ENCODE results near the gene CALML6.

The CALML6 gene

DNA sequence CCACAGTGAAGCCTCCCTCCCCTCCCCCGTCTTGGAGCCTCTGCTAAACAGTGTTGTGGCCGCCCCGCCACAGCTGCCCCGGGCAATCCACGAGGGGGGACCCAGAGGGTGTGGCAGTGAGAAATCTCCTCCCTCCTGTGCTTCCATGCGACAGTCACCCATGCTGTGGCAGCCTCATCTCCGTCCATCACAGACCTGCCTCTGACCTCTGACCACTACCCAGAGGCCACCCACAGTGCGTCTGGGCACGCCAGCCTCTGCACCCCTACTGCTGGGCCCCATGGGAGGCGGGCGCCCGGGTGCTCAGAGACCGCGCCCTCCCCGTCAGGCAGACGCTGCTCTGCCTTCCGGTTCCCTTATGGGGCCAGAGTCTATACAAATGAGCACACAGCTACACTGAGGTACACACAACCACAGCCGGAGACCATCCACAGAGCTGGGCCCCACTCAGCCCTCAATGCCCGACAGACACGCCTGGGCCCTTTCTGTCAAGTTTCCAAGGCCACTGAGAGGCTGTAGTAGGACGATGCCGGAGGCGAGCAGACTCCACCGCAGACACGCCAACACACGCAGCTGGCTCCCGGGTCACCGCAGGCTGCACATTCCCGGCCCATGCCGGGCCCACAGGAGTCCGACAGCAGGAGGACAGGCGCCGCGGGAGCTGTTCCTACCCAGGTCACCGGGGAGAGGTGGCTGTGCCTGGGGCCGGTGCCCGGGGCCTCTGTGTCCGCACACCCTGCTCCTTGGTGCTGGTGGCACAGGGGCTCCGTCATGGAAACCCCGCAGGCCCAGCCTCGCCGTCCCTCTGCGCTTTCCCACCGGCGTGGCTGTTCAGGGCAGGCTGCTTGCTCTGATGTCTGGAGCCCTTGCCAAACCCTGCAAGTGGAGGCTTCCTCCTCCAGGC is 27.9 kb downstream of the CALML6 start:
- DNase-seq (ENCODE audit: low spot score), result no peak

DNA sequence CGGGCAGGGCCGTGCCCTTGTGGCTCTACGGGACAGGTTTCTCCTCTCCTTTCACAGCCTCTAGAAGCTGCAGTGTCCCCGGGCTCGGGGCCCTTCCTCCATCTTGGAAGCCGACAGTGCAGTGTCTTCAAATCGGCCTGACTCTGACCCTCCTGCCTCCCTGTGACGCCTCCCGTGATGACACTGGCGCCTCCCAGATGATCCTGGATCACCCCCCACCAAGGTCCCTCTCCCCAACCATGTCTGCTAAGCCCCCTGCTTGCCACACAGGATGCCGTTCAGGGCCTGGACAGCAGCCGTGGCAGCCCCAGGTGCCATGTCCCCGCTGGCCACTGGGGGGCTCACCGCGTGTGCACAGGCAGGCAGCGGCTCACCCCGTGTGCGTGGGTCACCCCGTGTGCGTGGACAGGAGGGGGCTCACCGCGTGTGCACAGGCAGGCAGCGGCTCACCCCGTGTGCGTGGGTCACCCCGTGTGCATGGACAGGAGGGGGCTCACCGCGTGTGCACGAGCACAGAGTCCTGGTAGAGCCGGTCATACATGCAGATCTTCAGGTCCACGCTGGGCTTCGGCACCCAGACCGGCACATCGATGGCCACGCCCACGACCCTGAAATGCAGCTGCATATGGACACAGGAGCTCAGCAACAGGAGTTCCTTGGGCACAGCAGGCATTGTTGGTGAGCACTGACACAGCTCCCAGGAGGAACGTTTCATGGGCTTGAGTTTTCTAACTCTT is 28.9 kb downstream of the CALML6 start:
- DNase-seq (ENCODE audit: low spot score), result peak; percentile 83

DNA sequence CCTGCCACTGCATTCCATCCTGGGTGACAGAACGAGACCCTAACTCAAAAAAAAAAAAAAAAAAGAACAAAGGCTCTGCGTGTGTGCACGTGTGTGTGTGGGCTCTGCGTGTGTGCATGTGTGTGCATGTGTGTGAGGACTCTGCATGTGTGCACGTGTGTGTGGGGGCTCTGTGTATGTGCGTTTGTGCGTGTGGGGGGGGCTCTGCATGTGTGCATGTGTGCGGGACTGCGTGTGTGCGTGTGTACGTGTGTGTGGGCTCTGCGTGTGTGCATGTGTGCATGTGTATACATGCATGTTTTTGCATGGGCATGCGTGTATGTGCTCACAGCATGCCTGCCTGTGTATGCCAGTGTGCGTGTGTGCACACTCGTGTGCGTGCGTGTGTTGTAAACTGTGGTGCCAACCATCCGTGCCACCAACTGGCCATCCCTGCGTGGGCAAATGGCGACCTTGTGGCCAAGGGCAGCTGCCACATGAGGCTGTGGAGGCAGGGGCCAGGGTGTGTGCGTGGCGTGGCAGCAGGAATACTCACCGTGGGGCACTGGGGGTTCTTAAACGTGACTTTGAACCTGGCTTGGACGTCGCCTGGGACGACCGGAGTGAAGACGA is 30.8 kb downstream of the CALML6 start:
- DNase-seq (ENCODE audit: low spot score), result no peak

DNA sequence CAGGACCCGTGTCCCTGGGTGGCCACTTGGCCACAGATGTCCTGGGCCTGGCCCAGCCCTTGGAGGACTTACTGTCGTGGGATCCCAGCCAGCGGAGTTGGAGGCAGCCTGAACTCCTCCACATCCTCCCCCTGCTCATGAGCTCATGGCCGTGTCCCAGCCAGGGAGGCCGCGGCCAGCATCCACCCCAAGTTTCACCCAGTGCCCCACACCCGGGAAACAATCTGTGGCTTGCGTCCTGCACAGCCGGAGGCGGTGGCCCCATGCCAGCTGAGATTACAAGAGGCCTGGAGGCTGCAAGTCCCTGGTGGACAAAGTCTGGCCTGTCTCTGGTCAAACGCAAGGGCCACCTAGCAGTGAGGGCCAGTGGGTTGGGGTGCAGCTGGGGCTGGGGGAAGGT is 31.5 kb downstream of the CALML6 start:
- no peak for DNase-seq (ENCODE audit: low spot score)

- DNase-seq (ENCODE audit: low spot score), result no peak
Observed at GRCh38 chr1:1947493-1947892, 32.4 kb downstream of the CALML6 start.

DNA sequence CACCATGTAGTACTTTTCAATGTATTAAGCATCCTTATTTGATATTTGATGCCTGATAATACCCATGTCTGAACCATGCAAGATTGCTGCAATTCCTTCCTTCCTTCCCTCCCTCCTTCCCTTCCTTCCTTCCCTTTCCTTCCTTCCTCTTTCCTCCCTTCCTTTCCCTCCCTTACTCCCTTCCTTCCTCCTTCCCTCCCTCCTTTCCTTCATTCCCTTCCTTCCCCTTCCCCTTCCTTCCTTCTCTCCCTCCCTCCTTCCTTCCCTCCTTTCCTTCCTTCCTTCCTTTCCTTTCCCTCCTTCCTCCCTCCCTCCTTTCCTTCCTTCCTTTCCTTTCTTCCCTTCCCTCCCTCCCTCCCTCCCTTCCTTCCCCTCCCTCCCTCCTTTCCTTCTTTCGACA is 33.7 kb downstream of the CALML6 start:
- no peak for DNase-seq (ENCODE audit: low spot score)

DNA sequence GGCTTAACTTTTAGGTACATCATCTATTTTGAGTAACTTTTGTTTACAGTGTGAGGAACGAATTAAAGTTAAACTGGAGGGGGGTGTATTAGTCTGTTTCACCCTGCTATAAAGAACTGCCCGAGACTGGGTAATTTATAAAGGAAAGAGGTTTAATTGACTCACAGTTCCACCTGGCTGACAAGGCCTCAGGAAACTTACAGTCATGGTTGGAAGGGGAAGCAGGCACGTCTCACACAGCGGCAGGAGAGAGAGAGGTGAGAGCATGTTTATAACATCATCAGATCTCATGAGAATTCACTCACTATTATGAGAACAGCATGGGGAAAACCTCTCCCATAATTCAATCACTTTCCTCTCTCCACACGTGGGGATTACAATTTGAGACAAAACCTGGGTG is 35.9 kb downstream of the CALML6 start:
- DNase-seq (ENCODE audit: low spot score), result no peak

DNA sequence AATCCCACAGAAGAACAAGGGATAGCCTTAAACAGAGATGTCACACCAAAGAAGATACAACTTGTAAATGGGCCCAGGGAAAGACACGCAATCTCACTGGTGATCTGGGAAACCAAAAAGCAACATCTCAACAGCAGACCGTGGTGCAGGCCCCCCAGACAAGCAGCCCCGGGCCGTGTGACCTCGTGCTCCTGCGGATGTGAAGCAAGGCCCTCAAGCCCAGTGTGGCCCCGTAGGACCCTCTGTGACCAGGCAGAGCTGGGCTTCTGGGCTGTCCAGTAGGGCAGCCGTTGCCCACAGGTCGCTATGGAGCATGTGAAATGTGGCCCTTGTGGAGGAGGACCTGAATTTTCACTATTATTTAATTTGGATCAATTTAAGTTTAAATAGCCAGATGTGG is 39.0 kb downstream of the CALML6 start:
- DNase-seq (ENCODE audit: low spot score), result no peak

DNA sequence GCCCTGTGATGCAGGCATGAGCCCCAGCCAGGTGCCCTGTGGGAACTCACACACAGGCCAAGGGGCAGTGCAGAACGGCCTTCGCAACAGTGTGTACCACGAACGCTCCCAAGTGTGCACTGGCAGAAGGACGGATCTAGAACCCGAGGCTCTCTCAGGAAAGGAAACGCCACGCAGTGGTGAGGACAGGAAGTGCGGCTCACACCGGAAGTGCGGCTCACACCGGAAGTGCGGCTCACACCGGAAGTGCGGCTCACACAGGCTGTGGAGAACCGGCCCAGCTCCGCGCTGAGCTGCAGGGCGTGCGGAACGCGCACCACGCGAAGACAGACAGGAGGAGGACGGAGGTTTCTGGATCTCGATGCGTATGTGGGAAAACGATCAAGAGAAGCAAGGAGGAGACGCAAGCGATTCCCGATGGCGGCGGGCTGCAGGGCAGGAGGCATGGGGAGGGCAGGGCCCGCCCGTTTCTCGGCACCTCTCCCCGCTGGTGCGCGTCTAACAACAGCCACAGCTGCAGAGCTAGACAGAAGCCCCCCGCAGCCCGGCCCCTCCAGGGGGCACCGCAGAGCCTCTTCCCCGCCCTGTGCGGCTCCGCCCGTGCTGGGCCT is 39.9 kb downstream of the CALML6 start:
- no peak for DNase-seq (ENCODE audit: low spot score)

GRCh38 chr1:1955621-1956094 is 40.6 kb downstream of the CALML6 start:
- DNase-seq (ENCODE audit: low spot score), result no peak

GRCh38 chr1:1956101-1956500 is 41.0 kb downstream of the CALML6 start:
- no peak for DNase-seq (ENCODE audit: low spot score)

DNA sequence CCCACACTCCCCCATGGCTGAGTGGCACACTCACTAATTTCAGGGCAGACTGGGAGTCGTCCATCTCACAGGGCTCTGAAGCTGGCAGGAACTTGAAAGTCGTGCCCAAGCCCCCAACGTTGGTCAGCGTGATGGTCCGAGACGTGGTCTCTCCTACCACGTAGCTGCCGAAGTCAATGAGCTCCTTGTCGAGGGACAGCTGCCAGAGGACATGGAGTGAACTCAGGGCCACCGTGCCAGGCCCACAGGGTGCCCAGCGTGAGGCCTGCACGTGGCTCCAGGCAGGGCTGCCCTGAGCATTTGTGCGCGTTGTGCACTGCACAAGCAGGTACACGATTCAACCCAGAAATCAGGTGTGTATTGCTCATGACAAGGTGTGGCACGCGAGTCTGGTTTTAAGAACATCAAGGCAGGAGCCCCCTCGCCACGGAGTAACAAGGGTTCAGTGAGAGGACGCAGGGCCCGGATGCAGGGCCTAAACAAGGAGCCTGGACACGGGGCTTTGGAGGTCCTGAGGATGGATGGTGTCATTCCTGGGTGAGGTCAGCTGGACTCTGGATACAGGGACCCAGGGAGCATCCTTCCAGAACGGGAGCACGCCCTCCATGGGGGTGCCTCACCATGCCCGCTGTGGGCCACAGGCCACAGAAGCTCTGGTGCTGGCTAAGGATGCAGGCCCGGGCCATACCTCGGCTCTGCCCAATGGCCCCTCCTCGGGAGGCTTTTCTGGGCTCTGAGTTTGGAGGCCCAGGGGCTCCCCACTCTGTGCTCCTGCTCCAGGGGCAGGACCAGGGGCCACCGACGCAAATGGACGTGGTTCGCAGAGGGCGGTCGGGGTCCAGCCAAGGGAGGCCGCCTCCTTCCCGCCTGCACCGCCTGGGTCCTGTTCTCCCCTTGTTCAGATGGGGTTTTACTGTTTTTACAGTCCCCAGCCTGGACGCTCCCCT is 41.8 kb downstream of the CALML6 start:
- no peak for DNase-seq (ENCODE audit: low spot score)

GRCh38 chr1:1957533-1957961 is 42.5 kb downstream of the CALML6 start:
- no peak for DNase-seq (ENCODE audit: low spot score)

GRCh38 chr1:1958071-1958541 is 43.0 kb downstream of the CALML6 start:
- DNase-seq (ENCODE audit: low spot score), result no peak

GRCh38 chr1:1959459-1959839 is 44.4 kb downstream of the CALML6 start:
- DNase-seq (ENCODE audit: low spot score), result no peak

- peak; percentile 91 for DNase-seq (ENCODE audit: low spot score)
Observed at GRCh38 chr1:1959840-1960479, 44.9 kb downstream of the CALML6 start.

- DNase-seq (ENCODE audit: low spot score), result no peak
Observed at GRCh38 chr1:1960480-1961196, 45.6 kb downstream of the CALML6 start.

DNA sequence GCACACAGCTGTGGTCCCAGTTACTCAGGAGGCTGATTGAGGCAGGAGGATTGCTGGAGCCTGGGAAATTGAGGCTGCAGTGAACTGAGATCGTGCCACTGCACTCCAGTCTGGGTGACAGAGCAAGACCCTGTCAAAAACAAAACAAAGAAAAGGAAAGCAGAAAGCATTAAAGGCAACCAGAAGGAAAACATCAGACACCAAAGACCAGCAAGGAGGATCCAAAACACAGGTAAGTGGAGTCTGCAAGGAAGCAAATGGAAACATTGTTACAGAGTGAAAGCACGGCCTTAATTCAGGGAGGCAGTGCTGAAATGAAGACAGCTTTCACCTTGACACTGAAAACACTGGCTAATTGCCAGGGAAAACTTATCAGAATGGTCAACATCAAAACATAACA is 47.7 kb downstream of the CALML6 start:
- DNase-seq (ENCODE audit: low spot score), result no peak

- DNase-seq (ENCODE audit: low spot score), result no peak
Observed at GRCh38 chr1:1963570-1963969, 48.5 kb downstream of the CALML6 start.

DNA sequence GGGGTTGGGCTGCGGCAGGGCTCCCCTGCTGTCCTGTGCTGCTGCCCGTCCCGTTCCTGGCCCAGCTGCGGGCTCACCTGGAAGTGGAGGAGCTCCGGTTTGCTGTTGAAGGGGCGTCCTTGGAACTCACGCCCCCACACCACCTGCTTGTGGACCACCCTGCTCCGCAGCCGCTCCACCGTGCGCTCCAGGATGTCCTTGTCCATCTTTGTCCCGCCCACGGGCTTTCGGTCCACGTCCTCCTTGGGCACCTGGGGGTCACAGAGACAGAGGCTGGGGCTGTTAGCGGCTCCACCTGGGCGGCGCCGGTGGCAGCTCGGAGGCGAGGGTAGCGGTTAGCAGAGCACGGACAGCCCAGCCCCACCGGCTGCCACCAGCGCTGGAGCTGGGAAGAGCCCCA is 49.8 kb downstream of the CALML6 start:
- no peak for DNase-seq (ENCODE audit: low spot score)

Measured in ecto neural progenitor cell (in vitro differentiated cells).